ENCODE results near the gene RDH16.

GRCh38 chr12:56948881-56949280 lies 8.5 kb downstream of the RDH16 start:
- TF ChIP-seq, protein P1, sequence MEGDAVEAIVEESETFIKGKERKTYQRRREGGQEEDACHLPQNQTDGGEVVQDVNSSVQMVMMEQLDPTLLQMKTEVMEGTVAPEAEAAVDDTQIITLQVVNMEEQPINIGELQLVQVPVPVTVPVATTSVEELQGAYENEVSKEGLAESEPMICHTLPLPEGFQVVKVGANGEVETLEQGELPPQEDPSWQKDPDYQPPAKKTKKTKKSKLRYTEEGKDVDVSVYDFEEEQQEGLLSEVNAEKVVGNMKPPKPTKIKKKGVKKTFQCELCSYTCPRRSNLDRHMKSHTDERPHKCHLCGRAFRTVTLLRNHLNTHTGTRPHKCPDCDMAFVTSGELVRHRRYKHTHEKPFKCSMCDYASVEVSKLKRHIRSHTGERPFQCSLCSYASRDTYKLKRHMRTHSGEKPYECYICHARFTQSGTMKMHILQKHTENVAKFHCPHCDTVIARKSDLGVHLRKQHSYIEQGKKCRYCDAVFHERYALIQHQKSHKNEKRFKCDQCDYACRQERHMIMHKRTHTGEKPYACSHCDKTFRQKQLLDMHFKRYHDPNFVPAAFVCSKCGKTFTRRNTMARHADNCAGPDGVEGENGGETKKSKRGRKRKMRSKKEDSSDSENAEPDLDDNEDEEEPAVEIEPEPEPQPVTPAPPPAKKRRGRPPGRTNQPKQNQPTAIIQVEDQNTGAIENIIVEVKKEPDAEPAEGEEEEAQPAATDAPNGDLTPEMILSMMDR (IDR thresholded peaks at IDR 0.05) = no peak
- no peak for TF ChIP-seq EZH2 (IDR thresholded peaks at IDR 0.05; ENCODE audit: borderline replicate concordance, insufficient read depth, low read depth, low read length, poor library complexity, severe bottlenecking)

All from B cell (primary cell).